ENCODE results near the gene C1QTNF1. TPM values are rescaled to one million over a fixed set of nuclear protein-coding genes. Genes with fewer than 3 reads are reported as not detected.

The C1QTNF1 gene
- total RNA-seq, 4 donors from 2014 or later: 15.7 to 38.1 (median 23.5) TPM

- WGBS: 86% methylated on average over 6 of the region's 6 CpGs
- no peak overlapping the region for H3K4me3 ChIP-seq
- H3K36me3 ChIP-seq: no peaks in the 10 kb centered on the region
- TF ChIP-seq POLR2A (IDR thresholded peaks at IDR 0.05): no peak
- H3K9me3 ChIP-seq: no peaks in the 10 kb centered on the region
- peak overlapping the region; percentile 12 for H3K27ac ChIP-seq
- peak in 1 of 2 donors; percentile 25 for DNase-seq (ENCODE audit: low spot score in 2 of 2)
- peaks cover 24% of the 10 kb centered on the region for H3K4me1 ChIP-seq
- no peaks in the 10 kb centered on the region for H3K27me3 ChIP-seq
Measured at GRCh38 chr17:79012563-79013134, 11.3 kb upstream of the C1QTNF1 start.

GRCh38 chr17:79014158-79014758, 9.7 kb upstream of the C1QTNF1 start:
- H3K27ac ChIP-seq: no peak overlapping the region
- H3K4me3 ChIP-seq: no peak overlapping the region
- H3K9me3 ChIP-seq: no peaks in the 10 kb centered on the region
- no peak for TF ChIP-seq POLR2A (IDR thresholded peaks at IDR 0.05)
- no peak for TF ChIP-seq EP300 (IDR thresholded peaks at IDR 0.05)
- WGBS: 82% methylated on average over 2 of the region's 2 CpGs
- no peak for DNase-seq (ENCODE audit: low spot score in 2 of 2)
- H3K36me3 ChIP-seq: no peaks in the 10 kb centered on the region
- no peaks in the 10 kb centered on the region for H3K27me3 ChIP-seq
- H3K4me1 ChIP-seq: peaks cover 12% of the 10 kb centered on the region

GRCh38 chr17:79017546-79018369, 6.2 kb upstream of the C1QTNF1 start:
- DNase-seq (ENCODE audit: low spot score in 2 of 2): peak in 1 of 2 donors; percentile 16
- Histone ChIP-seq H3K27ac (no peak overlapping the region), H3K4me3 (no peak overlapping the region), H3K27me3 (no peaks in the 10 kb centered on the region), H3K4me1 (peaks cover 36% of the 10 kb centered on the region), H3K9me3 (no peaks in the 10 kb centered on the region), H3K36me3 (no peaks in the 10 kb centered on the region)
- WGBS: 75% methylated on average over 6 of the region's 6 CpGs
- TF ChIP-seq POLR2A (IDR thresholded peaks at IDR 0.05) (no peak), POLR2AphosphoS5 (IDR thresholded peaks at IDR 0.05) (no peak), EP300 (IDR thresholded peaks at IDR 0.05) (no peak)
- TF ChIP-seq, protein P1, sequence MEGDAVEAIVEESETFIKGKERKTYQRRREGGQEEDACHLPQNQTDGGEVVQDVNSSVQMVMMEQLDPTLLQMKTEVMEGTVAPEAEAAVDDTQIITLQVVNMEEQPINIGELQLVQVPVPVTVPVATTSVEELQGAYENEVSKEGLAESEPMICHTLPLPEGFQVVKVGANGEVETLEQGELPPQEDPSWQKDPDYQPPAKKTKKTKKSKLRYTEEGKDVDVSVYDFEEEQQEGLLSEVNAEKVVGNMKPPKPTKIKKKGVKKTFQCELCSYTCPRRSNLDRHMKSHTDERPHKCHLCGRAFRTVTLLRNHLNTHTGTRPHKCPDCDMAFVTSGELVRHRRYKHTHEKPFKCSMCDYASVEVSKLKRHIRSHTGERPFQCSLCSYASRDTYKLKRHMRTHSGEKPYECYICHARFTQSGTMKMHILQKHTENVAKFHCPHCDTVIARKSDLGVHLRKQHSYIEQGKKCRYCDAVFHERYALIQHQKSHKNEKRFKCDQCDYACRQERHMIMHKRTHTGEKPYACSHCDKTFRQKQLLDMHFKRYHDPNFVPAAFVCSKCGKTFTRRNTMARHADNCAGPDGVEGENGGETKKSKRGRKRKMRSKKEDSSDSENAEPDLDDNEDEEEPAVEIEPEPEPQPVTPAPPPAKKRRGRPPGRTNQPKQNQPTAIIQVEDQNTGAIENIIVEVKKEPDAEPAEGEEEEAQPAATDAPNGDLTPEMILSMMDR (IDR thresholded peaks at IDR 0.05): no peak

DNA sequence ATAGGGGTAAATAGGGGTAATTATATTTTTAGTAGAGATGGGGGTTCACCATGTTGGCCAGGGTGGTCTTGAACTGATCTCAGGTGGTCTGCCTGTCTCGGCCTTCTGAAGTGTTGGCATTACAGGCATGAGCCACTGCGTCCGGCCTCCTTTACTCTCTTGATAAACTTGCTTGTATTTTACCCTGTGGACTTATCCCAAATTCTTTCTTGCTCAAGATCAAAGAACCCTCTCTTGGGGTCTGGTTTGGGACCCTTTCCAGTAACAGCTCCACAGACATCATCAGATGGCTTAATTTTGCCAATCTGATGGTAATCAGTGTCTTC, 5.6 kb upstream of the C1QTNF1 start:
- Histone ChIP-seq H3K27ac (no peak overlapping the region), H3K36me3 (no peaks in the 10 kb centered on the region), H3K9me3 (no peaks in the 10 kb centered on the region), H3K4me1 (peaks cover 42% of the 10 kb centered on the region), H3K4me3 (no peak overlapping the region), H3K27me3 (no peaks in the 10 kb centered on the region)
- no peak for TF ChIP-seq POLR2A (IDR thresholded peaks at IDR 0.05)
- TF ChIP-seq POLR2AphosphoS5 (IDR thresholded peaks at IDR 0.05): no peak
- TF ChIP-seq, protein P1 (IDR thresholded peaks at IDR 0.05): no peak
- TF ChIP-seq EP300 (IDR thresholded peaks at IDR 0.05): no peak
- DNase-seq (ENCODE audit: low spot score in 2 of 2): peak in 1 of 2 donors; percentile 11
- WGBS: 94% methylated on average over 3 of the region's 3 CpGs

GRCh38 chr17:79019261-79019631, 4.7 kb upstream of the C1QTNF1 start:
- H3K4me1 ChIP-seq: peaks cover 51% of the 10 kb centered on the region

More at GRCh38 chr17:79019261-79019631, 4.7 kb upstream of the C1QTNF1 start:
- TF ChIP-seq EP300 (IDR thresholded peaks at IDR 0.05): no peak
- TF ChIP-seq POLR2A (IDR thresholded peaks at IDR 0.05): no peak
- TF ChIP-seq, protein P1 (IDR thresholded peaks at IDR 0.05): no peak
- no peak for TF ChIP-seq POLR2AphosphoS5 (IDR thresholded peaks at IDR 0.05)
- Histone ChIP-seq H3K27ac (no peak overlapping the region), H3K36me3 (no peaks in the 10 kb centered on the region), H3K27me3 (peaks cover 7% of the 10 kb centered on the region), H3K9me3 (no peaks in the 10 kb centered on the region), H3K4me3 (no peak overlapping the region)
- no peak for DNase-seq (ENCODE audit: low spot score in 2 of 2)
- WGBS: 90% methylated on average over 2 of the region's 2 CpGs

Measured in suprapubic skin (tissue), 4 donors.